K562 (cell line): ENCODE results near the gene LY6G5B. TPM values are rescaled to one million over a fixed set of nuclear protein-coding genes. Genes with fewer than 3 reads are reported as not detected.
A peak's percentile ranks its signal among the peaks of the same experiment; 100 is the strongest.

ENCODE experiments used
- ATAC-seq: fragments of 200-7000 bp; cut with Tn5 transposase; 3 replicates; pipeline ENCODE4 v1.9.1; 2020; ENCODE audit warnings: moderate library complexity
- BruUV-seq: library from RNA; stranded (reverse); fragments of 400-500 nt; replicated peaks from 2 replicates; lab custom pipeline; 2021; lab: Mats Ljungman, UMichigan
- CTCF ChIA-PET: fragments of 300-600 bp; formaldehyde crosslinking; extraction: SDS; loops from one replicate; lab custom pipeline; 2021; ENCODE audit warnings: low intra/inter-chr PET ratio; lab: Yijun Ruan, JAX
- POLR2A ChIA-PET: fragments of 300-600, 350-650 bp; sonication (Branson Sonifier 250); formaldehyde crosslinking; extraction: SDS; loops from one replicate; lab custom pipeline; 2021; ENCODE audit warnings: antibody characterized with exemption, inconsistent platforms; lab: Yijun Ruan, JAX
- DNase-seq, 4 experiments: peaks; one replicate each; pipeline versions ENCODE4 v3.0.0 to v3.0.0-alpha.2; 2011 to 2018; ENCODE audit warnings: low spot score in 3 of 4, mixed read lengths in 3 of 4; ENCODE audit errors: extremely low read depth in 1 of 4
- FAIRE-seq: peaks from 2 replicates; lab custom pipeline; 2011; peaks lifted over from hg19 to GRCh38; lab: Jason Lieb, UNC
- H2AFZ ChIP-seq: 2 replicates; pipeline ENCODE4 v1.6.0; 2011; ENCODE audit warnings: low read depth, low read length, control low read depth, inconsistent platforms
- H3K27ac ChIP-seq: fragments of 200-600 bp; 3 replicates; pipeline ENCODE4 v1.8.0; 2011; ENCODE audit warnings: low read depth, mild to moderate bottlenecking, control low read depth, inconsistent platforms, low read length, moderate library complexity, mixed read lengths; ENCODE audit errors: extremely low read depth
- H3K27me3 ChIP-seq, 2 experiments: fragments of 300-600 bp in 1 of 2; 2 replicates in 1 of 2; 3 replicates in 1 of 2; pipeline versions ENCODE4 v1.6.0 to v1.8.0; 2011; ENCODE audit warnings: inconsistent platforms in 2 of 2, low read length in 2 of 2, mild to moderate bottlenecking in 1 of 2, mixed read lengths in 1 of 2, moderate library complexity in 1 of 2; ENCODE audit not compliant: control insufficient read depth in 2 of 2, insufficient read depth in 2 of 2
- H3K36me3 ChIP-seq: fragments of 300-600 bp; 3 replicates; pipeline ENCODE4 v1.8.0; 2011; ENCODE audit warnings: mild to moderate bottlenecking, low read length, inconsistent platforms; ENCODE audit not compliant: control insufficient read depth, insufficient read depth
- H3K4me1 ChIP-seq, 2 experiments: fragments of 200-600 bp in 1 of 2; replicated peaks in 1 of 2; 2 replicates in 1 of 2; 3 replicates in 1 of 2; pipeline versions ENCODE4 v1.5.1 to v1.8.0; 2011; ENCODE audit warnings: inconsistent platforms in 2 of 2, low read length in 2 of 2, mild to moderate bottlenecking in 1 of 2, mixed read lengths in 1 of 2, moderate library complexity in 1 of 2; ENCODE audit not compliant: control insufficient read depth in 2 of 2, insufficient read depth in 2 of 2
- H3K4me2 ChIP-seq: 2 replicates; pipeline ENCODE4 v1.6.1; 2011; ENCODE audit warnings: low read length, control low read depth, inconsistent platforms, mixed read lengths; ENCODE audit not compliant: insufficient read depth
- H3K4me3 ChIP-seq: fragments of 200-600 bp; sonication (generic), shearing (Covaris generic); 2 replicates; pipeline ENCODE4 v1.5.1; 2016; ENCODE audit warnings: control low read depth, inconsistent platforms
- H3K79me2 ChIP-seq: fragments of 200-600 bp; 3 replicates; pipeline ENCODE4 v1.8.0; 2011; ENCODE audit warnings: low read length, inconsistent platforms; ENCODE audit not compliant: control insufficient read depth, insufficient read depth
- H3K9ac ChIP-seq, 2 experiments: 2 replicates each; pipeline versions ENCODE4 v1.6.0 to v1.6.1; 2011; ENCODE audit warnings: low read depth in 2 of 2, low read length in 2 of 2, control low read depth in 1 of 2, inconsistent platforms in 1 of 2, mild to moderate bottlenecking in 1 of 2, mixed read lengths in 1 of 2; ENCODE audit not compliant: insufficient read depth in 1 of 2
- H3K9me1 ChIP-seq: one replicate; pipeline ENCODE4 v1.6.0; 2011; ENCODE audit warnings: inconsistent platforms, mild to moderate bottlenecking, low read length, moderate library complexity; ENCODE audit not compliant: control insufficient read depth, insufficient read depth
- H3K9me3 ChIP-seq: replicated peaks from 2 replicates; pipeline ENCODE4 v1.5.1; 2011; ENCODE audit warnings: low read depth, low read length, inconsistent platforms; ENCODE audit not compliant: control insufficient read depth, insufficient read depth
- H4K20me1 ChIP-seq: replicated peaks from 2 replicates; pipeline ENCODE4 v1.6.1; 2011; ENCODE audit warnings: low read length, inconsistent platforms, mixed read lengths; ENCODE audit not compliant: control insufficient read depth, insufficient read depth
- DEAF1 ChIP-seq: fragments of 450-650 bp; formaldehyde crosslinking; IDR thresholded peaks from 2 replicates; pipeline ENCODE4 v1.4.0; 2020; ENCODE audit warnings: mild to moderate bottlenecking, moderate library complexity
- E2F6 ChIP-seq, 2 experiments: IDR thresholded peaks; 2 replicates each; pipeline ENCODE4 v1.6.1; 2011; ENCODE audit warnings: borderline replicate concordance in 1 of 2, control low read depth in 1 of 2, low read depth in 1 of 2, low read length in 1 of 2, mild to moderate bottlenecking in 1 of 2, mixed read lengths in 1 of 2, moderate library complexity in 1 of 2; ENCODE audit not compliant: insufficient read depth in 1 of 2, insufficient read length in 1 of 2, poor library complexity in 1 of 2, severe bottlenecking in 1 of 2; ENCODE audit errors: extremely low read depth in 1 of 2
- ETV1 ChIP-seq: fragments of 450-650 bp; conservative IDR thresholded peaks from 2 replicates; pipeline ENCODE4 v1.6.1; 2016; ENCODE audit warnings: missing genetic modification characterization, control low read depth, low read depth, missing compliant biosample characterization
- MED1 ChIP-seq: sonication (generic); formaldehyde crosslinking; IDR thresholded peaks from 2 replicates; pipeline ENCODE4 v1.8.1; 2023; ENCODE audit warnings: missing genetic modification reagents, borderline replicate concordance
- MLX ChIP-seq, 2 experiments: fragments of 450-650 bp in 1 of 2; sonication (generic) in 1 of 2; formaldehyde crosslinking; conservative IDR thresholded peaks; 2 replicates each; pipeline versions ENCODE4 v1.4.0 to v1.8.1; 2020 to 2022; ENCODE audit warnings: mild to moderate bottlenecking in 1 of 2, missing genetic modification reagents in 1 of 2
- MTF1 ChIP-seq: fragments of 250-450 bp; sonication (Bioruptor Pico); IDR thresholded peaks from 2 replicates; pipeline ENCODE4 v1.9.0; 2021; ENCODE audit warnings: moderate library complexity, mild to moderate bottlenecking, inconsistent platforms, borderline replicate concordance
- MXI1 ChIP-seq: IDR thresholded peaks from 2 replicates; pipeline ENCODE4 v1.6.1; 2011; ENCODE audit warnings: low read depth, mild to moderate bottlenecking, improper control_type of control experiment, low read length
- NEUROD1 ChIP-seq: fragments of 150-350 bp; IDR thresholded peaks from 2 replicates; pipeline ENCODE4 v1.6.1; 2014; ENCODE audit warnings: borderline replicate concordance, low read length, low read depth; ENCODE audit not compliant: partially characterized antibody
- SMARCC2 ChIP-seq: fragments of 450-650 bp; IDR thresholded peaks from 2 replicates; pipeline ENCODE4 v1.6.1; 2017; ENCODE audit warnings: antibody characterized with exemption, moderate library complexity, mild to moderate bottlenecking, low read depth
- STAT5A ChIP-seq: IDR thresholded peaks from 2 replicates; pipeline ENCODE4 v1.6.1; 2012; ENCODE audit warnings: low read length, inconsistent platforms, borderline replicate concordance
- ZNF12 ChIP-seq: sonication (generic); formaldehyde crosslinking; IDR thresholded peaks from 2 replicates; pipeline ENCODE4 v1.4.0; 2020; ENCODE audit warnings: mild to moderate bottlenecking, missing genetic modification reagents
- ZNF699 ChIP-seq: fragments of 250-450 bp; sonication (Bioruptor Pico); IDR thresholded peaks from 2 replicates; pipeline ENCODE4 v1.8.0; 2021; ENCODE audit warnings: mild to moderate bottlenecking, moderate library complexity; ENCODE audit not compliant: insufficient replicate concordance
- WGBS: fragments of 100-300 bp; shearing (Covaris generic); methylation state at CpG from one replicate; pipeline ENCODE4 v1.1.6; 2016; ENCODE audit warnings: low coverage, mixed read lengths; ENCODE audit not compliant: insufficient coverage; ENCODE audit errors: missing lambda C conversion rate; 5-methylcytosine and 5-hydroxymethylcytosine counted together
- in situ Hi-C: fragments of 300-500 bp; cut with MboI; formaldehyde crosslinking; loops from 4 replicates; pipeline ENCODE4 v1.15.0; 2018; ENCODE audit warnings: inconsistent platforms, mixed read lengths
- intact Hi-C: fragments of 100-400 bp; cut with micrococcal nuclease; formaldehyde crosslinking; loops from 2 replicates; pipeline ENCODE4 v1.14.2; 2022
- polyA plus RNA-seq, 8 experiments: library from polyadenylated mRNA; depleted of rRNA in 4 of 8; stranded (reverse) in 5 of 8; unstranded in 3 of 8; fragments of >200 nt; fragmentation: Nextera tagmentation in 2 of 8; fragmentation: Illumina TruSeq in 1 of 8; extraction: Ambion mirVana in 2 of 8; extraction: Trizol in 1 of 8; gene quantifications; 2 replicates each; pipeline versions ENCODE4 v1.2.1 to v1.2.3, GENCODE V29; 2011 to 2014; ENCODE audit warnings: inconsistent platforms in 1 of 8, missing spikeins in 1 of 8
- total RNA-seq, 7 experiments: library from RNA; depleted of rRNA in 6 of 7; stranded (reverse); fragments of >200 nt in 6 of 7; fragmentation: Illumina TruSeq in 2 of 7; extraction: Trizol in 2 of 7; gene quantifications; 2 replicates each; pipeline versions ENCODE4 v1.2.1 to v1.2.3, GENCODE V29; 2011 to 2021; ENCODE audit warnings: low replicate concordance in 1 of 7
- TF ChIP-seq, protein P1 (sequence below): sonication (generic); formaldehyde crosslinking; IDR thresholded peaks from 2 replicates; pipeline ENCODE4 v1.8.0; 2022; ENCODE audit warnings: mild to moderate bottlenecking, missing genetic modification reagents
- TF ChIP-seq, protein P2 (sequence below): fragments of 250-450 bp; sonication (Bioruptor Pico); IDR thresholded peaks from 2 replicates; pipeline ENCODE4 v1.4.0; 2020; ENCODE audit warnings: borderline replicate concordance

LY6G5B gene
- total and polyA plus RNA-seq, 9 of the 15 experiments (the other 6 are each of a cell fraction or from before 2014, with no cell fraction given): 6.0 to 27.0 (median 7.5) TPM

GRCh38 chr6:31621991-31622390 lies 47.8 kb upstream of the LY6G5B start:
- Histone ChIP-seq H3K9ac (peak overlapping the region; percentile 98 to 99), H3K4me3 (peak overlapping the region; percentile 96), H2AFZ (no peak overlapping the region), H4K20me1 (peaks cover 22% of the 10 kb centered on the region; the same call in 1 of the 2 replicates), H3K27ac (peak overlapping the region; percentile 98), H3K9me3 (no peaks in the 10 kb centered on the region), H3K79me2 (peaks cover 62% of the 10 kb centered on the region), H3K27me3 (no peaks in the 10 kb centered on the region), H3K4me2 (peak overlapping the region; percentile 99), H3K9me1 (peaks cover 12% of the 10 kb centered on the region), H3K4me1 (peaks cover 13 to 25% of the 10 kb centered on the region in 2 experiments), H3K36me3 (peaks cover 61% of the 10 kb centered on the region)
- no peak for ATAC-seq
- BruUV-seq: no TSS peak
- intact Hi-C loops: no loop called here
- DNase-seq: no peak
- ChIA-PET CTCF (no interaction called here), POLR2A (interaction anchor here (0.6 to 12.4 kb wide), 21 partner anchors 9 to 1350 kb away, joined by 3 to 274 read pairs (median 4); partner anchors contain the start of genes APOM, BAG6, C6orf47 and DDX39B)
- no peak for FAIRE-seq
- in situ Hi-C loops: no loop called here
- 1% methylated on average over 4 of the region's 4 CpGs for WGBS
- TF ChIP-seq ZNF699 (CRISPR knock-in tag) (no peak), DEAF1 (no peak), MTF1 (CRISPR knock-in tag) (no peak), ZNF12 (CRISPR knock-in tag) (no peak), SMARCC2 (no peak), STAT5A (no peak), NEUROD1 (no peak), MXI1 (no peak), E2F6 (IDR thresholded peaks at IDR 0.05; ENCODE audit: borderline replicate concordance in 1 of 2, extremely low read depth in 1 of 2, insufficient read depth in 1 of 2, insufficient read length in 1 of 2, low read depth in 1 of 2, low read length in 1 of 2, poor library complexity in 1 of 2, severe bottlenecking in 1 of 2) (no peak), ETV1 (tag) (no peak), MLX (CRISPR knock-in tag; conservative IDR thresholded peaks at IDR 0.05) (no peak), MED1 (CRISPR knock-in tag) (no peak)
- TF ChIP-seq, protein P1, sequence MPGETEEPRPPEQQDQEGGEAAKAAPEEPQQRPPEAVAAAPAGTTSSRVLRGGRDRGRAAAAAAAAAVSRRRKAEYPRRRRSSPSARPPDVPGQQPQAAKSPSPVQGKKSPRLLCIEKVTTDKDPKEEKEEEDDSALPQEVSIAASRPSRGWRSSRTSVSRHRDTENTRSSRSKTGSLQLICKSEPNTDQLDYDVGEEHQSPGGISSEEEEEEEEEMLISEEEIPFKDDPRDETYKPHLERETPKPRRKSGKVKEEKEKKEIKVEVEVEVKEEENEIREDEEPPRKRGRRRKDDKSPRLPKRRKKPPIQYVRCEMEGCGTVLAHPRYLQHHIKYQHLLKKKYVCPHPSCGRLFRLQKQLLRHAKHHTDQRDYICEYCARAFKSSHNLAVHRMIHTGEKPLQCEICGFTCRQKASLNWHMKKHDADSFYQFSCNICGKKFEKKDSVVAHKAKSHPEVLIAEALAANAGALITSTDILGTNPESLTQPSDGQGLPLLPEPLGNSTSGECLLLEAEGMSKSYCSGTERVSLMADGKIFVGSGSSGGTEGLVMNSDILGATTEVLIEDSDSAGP (CRISPR knock-in tag): no peak
- TF ChIP-seq, protein P2, sequence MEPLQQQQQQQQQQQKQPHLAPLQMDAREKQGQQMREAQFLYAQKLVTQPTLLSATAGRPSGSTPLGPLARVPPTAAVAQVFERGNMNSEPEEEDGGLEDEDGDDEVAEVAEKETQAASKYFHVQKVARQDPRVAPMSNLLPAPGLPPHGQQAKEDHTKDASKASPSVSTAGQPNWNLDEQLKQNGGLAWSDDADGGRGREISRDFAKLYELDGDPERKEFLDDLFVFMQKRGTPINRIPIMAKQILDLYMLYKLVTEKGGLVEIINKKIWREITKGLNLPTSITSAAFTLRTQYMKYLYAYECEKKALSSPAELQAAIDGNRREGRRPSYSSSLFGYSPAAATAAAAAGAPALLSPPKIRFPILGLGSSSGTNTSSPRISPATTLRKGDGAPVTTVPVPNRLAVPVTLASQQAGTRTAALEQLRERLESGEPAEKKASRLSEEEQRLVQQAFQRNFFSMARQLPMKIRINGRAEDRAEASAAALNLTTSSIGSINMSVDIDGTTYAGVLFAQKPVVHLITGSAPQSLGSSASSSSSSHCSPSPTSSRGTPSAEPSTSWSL (CRISPR knock-in tag): no peak
